GM18873 (cell line): Measurements from ENCODE around the gene STK39.

Source experiments
- ATAC-seq: cut with Tn5 transposase; IDR thresholded peaks from one replicate; pipeline ENCODE4 v1.9.1; 2021; ENCODE audit warnings: mild to moderate bottlenecking, moderate library complexity, moderate number of reproducible peaks; ENCODE audit not compliant: unreplicated experiment, low FRiP score

STK39 gene

DNA sequence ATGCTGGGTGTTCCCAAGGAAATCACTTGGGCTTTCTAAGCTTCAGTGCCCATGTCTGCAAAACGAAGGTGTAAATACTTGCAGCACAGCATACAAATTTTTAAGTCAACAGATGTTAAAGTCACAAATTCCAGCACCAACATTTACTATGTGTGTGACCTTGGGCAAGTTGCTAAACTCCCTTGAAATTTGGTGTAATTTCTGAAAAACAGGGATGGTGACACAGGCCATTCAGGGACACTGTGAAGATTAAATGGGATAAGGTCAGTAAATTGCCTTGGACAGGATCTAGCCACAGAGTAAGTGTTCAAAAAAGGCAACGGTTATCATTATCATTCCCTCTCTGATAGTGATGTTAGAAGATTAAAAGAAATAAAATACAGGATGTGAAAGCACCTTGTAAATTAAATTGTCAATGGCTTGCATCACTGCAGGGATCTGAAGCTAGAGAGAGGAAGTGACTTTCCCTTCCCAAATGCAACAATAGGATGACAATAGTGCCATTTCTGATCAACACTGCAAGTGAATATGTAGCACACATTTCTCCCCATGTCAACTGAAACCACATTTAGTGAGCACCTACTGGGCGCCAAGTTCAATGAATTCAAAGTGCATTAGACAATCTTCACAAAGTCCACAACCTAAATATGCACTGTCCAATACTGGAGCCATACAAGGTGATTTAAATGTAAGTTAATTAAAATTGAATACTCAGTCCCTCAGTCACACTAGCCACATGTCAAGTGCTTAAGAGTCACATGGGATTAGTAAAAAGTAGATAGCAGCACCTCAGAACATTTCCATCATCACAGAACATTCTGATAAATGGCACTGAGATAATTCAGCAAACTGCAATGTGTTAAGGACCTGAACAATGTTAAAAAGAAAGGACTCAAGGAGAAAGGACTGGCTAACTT, 81.2 kb downstream of the STK39 start:
- no peak for ATAC-seq

GRCh38 chr2:168165397-168165796, 82.0 kb downstream of the STK39 start:
- no peak for ATAC-seq

- ATAC-seq, result no peak
These were observed 86.5 kb downstream of the STK39 start for GRCh38 chr2:168160897-168161296.

DNA sequence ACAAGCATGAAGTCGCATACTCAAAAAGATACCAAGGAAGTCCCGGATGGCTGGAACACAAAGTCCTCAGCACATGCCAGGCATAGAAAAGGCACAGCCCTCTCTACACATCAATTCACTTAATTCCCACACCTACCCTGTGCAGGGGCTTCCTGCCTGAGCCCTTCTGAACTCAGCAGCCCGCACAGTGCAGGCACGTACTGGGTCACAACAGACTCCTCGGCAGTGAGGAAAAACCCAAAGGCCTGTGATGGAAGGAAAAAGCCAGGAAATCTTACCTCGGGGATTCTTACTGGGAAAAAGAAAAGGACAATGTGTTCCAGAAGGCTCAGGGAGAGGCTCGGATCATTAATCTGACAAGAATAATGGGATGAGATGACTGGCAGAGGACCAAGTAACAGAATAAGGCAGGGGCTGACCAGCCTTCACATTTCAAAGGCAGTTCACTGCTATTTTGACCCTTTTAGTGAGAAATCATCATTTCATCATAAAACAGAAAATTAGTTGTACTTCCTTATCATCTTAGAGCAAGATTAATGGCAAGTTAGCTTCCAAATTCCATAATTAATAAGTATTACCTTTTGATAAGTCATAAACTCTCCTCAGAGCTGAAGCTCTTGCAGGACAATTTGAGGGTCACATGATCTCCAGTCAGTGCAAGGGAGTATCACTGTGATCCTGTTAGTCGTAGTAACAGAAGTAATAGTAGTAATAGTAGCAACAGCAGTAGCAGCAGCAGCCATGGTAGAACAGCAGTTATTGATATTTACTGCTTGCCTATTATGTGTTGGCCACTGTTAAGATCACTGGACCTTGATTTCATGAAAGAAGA, 87.4 kb downstream of the STK39 start:
- ATAC-seq, result no peak

DNA sequence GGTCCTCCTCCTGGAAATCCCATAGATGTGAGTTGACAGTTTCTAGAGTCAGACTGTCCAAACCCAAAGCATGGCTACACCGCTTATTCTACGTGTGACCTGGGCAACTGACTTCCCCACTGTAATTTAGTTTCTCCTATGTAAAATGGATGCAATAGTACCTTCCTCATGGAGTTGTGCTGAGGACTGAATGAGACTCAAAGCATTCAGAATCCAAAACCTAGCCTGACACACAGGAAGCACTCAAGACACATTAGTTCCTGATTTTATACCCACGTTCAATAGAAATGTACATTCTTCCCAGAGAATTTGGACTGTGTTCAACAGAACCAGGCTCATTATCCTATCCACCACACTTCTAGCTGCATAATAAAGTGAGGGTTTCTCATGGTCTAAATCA, 88.8 kb downstream of the STK39 start:
- no peak for ATAC-seq

DNA sequence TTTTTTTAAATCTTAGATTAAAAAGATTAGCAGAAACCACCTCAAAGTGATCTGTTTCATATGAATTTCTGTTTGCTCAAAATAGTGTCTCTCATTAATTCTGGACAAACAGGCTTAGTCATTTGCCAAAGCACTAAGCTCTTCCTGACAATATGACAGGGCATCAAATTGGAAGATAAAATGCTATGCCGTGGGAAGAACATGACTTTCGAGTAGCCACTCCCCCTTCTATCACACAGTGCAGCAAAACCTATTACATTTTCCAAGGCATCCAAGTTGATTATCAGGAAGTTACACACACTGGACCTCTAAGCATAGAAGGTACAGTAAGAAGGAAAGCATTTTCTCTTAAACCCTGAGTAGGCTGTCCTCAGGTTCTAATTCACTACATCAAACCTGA, 89.5 kb downstream of the STK39 start:
- no peak for ATAC-seq

- no peak for ATAC-seq
These were observed 90.3 kb downstream of the STK39 start for GRCh38 chr2:168157070-168157469.

GRCh38 chr2:168156661-168157060, 90.7 kb downstream of the STK39 start:
- ATAC-seq, result no peak

DNA sequence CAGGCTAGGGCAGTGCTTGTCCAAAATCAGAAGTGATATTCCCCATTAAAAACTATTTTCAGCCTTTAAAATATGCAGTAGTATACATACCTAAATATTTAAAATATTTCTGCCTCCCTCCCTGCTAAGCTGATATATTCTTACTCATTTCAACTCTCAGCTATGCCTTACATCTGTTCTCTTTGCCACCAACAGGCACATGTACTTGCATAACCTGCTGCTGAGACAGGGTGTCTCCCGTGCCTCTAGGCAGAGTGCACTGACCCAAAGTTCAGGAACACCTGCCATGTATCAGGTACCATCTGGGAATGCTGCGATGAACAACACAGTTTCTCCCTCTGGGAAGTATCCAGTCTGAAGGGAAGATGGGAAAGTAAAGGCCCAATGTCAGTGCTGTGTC, 91.7 kb downstream of the STK39 start:
- no peak for ATAC-seq

GRCh38 chr2:168155046-168155445, 92.3 kb downstream of the STK39 start:
- no peak for ATAC-seq

- no peak for ATAC-seq
These were observed 94.4 kb downstream of the STK39 start for GRCh38 chr2:168152902-168153530.

- no peak for ATAC-seq
These were observed 97.4 kb downstream of the STK39 start for GRCh38 chr2:168149986-168150385.

DNA sequence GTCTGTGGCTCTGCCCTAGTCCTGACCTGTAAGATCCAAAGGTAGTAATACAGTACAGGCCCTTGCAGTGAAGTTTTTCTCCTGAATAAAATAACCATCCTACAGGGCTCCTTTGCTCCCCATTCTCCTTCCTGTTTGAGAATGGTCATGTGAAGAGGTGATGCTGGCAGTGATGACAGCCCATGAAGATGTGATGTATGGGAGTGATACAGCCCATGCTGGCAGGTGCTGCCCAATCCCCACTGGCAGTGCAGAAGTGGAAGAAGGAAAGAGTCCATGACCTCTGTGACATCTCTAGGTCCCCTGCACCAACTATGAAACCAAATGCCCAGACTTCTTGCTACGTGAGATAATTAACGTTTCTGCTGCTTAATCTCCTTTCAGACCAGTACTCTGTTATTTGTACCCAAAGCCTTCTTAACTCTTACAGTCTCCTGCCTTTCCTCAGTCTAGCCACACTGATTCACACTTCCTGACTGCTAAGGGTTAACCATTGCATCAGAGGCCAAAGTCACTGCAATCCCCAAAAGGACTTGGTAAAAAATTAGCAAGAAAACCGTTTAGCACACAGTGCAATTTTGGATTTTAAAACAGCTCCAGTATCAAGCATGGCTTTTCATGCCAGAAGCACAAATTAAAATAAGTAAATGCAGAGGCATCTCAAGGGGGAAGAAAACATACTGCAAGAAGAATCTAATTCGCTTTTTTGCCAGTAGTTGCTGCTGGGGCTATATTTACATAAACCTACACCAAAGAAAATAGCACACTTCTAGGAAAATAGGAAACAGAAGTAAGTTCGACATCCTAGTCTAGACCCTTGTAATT, 98.0 kb downstream of the STK39 start:
- no peak for ATAC-seq

DNA sequence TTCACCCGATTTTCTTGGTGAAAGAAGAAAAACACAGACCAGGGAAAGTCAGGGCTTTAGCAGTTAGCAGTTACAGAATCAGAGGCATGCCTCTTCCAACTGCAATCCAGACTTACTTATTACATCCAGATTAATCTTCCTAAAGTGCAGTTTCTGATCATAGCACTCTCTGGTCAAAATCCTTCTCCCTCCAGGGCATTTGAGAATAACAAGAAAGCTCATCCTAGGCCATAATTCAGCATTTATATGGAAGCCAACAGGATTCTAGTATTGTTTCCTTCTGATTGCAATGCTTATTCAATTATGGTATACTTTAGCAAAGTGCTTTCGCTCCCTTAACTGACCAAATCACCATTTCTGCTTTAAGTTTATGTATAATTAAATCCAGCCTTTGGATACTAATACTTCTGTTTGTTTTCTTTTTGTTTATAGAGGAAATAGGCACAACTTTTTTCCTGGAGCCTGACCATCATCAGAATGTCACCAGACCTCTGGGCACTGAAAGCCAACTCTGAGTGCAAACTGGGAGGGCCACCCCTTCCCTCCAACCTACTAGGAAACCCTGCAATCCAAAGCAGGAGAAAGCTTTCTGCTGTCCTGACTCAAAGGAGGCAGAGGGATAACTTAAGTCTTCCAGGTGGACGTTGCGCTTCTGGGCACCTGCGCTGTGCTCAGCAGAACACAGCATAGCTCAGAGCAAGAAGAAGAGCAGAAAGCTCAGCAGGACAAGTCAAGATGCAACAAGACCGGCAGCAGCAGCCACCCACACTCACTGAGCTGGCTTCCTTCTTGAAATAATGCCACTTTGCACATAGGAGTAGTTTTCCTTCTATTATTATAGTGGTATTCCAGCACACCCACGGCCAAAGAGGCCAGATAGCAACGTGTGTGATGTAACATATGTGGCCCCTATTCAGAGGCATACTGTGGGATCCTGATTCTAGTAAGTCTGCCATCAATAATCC, 99.3 kb downstream of the STK39 start:
- no peak for ATAC-seq

GRCh38 chr2:168146892-168147810, 100.2 kb downstream of the STK39 start:
- ATAC-seq, result no peak

DNA sequence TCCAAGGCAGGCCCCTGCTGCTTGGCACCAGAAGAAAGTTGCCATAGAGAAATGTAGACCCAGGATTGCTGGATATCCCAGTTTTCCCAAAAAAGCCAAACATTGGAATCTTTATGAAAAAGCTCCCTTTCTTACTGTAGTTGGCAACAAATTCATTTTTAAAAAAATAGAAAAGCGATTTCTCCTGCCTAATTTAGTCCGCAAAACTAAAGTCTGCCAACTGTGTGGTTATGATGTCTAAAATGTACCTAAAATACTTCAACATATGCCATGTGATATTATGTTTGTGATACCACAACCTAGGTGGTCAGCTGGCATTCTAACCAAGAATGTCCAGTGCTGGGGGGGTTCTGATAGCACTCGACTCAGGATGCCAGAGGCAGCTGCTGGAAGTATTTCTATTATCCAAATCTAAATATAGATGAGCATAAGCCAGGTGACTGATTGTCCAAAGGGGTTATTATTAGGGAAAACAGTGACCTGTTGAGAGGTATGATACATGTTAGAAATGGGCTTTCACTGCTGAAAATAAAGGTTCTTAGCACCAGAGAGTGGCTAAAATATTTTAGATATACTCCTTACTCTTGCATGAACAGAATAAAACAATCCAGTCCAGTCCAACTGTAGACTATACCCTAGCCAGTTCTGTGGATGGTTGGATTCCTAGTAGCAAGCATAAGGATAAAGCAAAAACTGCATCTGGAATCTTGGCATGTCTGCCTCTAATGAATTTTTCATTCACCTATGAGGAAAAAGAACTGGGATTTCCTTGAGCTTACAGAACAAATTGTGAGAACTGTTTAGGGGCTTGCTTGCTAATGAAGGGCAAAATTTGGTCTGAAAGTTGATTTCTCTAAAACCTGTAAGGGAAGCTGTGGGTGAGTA, 101.7 kb downstream of the STK39 start:
- no peak for ATAC-seq

DNA sequence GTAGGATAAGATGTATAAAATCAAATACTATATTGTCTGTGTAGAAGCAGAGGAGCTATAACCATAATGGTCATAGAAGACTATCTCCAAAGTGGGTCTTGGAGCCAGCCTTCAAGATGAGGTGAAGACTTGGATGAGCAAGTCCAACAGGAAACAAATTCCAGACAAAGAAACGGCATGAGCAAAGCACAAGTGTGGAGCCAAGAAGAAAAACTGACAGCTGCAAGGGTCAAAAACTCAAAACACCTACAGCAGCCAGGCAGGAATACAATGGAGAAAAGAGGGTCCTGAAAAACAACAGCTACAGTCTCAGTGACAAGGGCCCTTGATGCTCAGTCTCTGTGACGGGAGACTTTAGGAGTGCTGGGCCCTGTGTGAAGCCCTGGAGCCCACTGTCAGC, 102.4 kb downstream of the STK39 start:
- no peak for ATAC-seq
